Epithelial cell of esophagus (primary cell): ENCODE data around the gene FKRP.

ENCODE experiments used
- DNase-seq: peaks from one replicate; pipeline ENCODE4 v3.0.0; 2010; ENCODE audit warnings: low read depth
- H3K4me3 ChIP-seq: 2 replicates; pipeline ENCODE4 v1.5.1; 2011; ENCODE audit warnings: mild to moderate bottlenecking, low read length, control low read depth
- TF ChIP-seq, protein P1 (sequence below): IDR thresholded peaks from 2 replicates; pipeline ENCODE4 v1.5.1; 2011; ENCODE audit warnings: low read depth, mild to moderate bottlenecking, low read length, control low read depth, inconsistent platforms; ENCODE audit not compliant: insufficient read depth; ENCODE audit errors: missing control alignments

Gene FKRP

DNA sequence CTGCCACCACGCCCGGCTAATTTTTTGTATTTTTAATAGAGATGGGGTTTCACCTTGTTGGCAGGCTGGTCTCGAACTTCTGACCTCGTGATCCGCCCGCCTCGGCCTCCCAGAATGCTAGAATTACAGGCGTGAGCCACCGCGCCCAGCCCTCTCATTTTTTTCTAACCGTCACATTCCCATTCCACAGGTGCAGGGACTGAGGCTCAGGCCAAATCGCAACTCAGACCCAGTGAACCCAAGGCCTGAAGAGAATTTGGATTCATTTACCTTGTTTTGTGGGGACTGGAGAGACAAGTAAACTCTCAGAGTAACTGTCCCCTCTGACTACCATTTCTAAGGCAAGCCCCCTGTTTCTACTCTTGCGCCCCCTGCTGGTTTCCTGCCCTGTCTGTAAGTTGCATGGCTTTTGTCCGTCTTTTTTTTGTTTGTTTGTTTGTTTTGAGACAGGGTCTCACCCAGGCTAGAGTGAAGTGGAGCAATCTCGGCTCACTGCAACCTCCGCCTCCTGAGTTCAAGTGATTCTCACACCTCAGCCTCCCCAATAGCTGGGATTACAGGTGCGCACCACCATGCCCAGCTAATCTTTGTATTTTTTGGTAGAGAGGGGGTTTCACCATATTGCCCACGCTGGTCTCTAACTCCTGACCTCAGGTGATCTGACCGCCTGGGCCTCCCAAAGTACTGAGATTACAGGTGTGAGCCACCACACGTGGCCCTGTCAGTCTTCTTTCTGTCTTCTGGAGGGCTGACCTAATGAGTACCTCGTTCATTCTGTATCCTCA lies 2.7 kb downstream of the FKRP start:
- H3K4me3 ChIP-seq, result no peak overlapping the region
- peak; percentile 72 for DNase-seq
- TF ChIP-seq, protein P1, sequence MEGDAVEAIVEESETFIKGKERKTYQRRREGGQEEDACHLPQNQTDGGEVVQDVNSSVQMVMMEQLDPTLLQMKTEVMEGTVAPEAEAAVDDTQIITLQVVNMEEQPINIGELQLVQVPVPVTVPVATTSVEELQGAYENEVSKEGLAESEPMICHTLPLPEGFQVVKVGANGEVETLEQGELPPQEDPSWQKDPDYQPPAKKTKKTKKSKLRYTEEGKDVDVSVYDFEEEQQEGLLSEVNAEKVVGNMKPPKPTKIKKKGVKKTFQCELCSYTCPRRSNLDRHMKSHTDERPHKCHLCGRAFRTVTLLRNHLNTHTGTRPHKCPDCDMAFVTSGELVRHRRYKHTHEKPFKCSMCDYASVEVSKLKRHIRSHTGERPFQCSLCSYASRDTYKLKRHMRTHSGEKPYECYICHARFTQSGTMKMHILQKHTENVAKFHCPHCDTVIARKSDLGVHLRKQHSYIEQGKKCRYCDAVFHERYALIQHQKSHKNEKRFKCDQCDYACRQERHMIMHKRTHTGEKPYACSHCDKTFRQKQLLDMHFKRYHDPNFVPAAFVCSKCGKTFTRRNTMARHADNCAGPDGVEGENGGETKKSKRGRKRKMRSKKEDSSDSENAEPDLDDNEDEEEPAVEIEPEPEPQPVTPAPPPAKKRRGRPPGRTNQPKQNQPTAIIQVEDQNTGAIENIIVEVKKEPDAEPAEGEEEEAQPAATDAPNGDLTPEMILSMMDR, result peak; percentile 76

DNA sequence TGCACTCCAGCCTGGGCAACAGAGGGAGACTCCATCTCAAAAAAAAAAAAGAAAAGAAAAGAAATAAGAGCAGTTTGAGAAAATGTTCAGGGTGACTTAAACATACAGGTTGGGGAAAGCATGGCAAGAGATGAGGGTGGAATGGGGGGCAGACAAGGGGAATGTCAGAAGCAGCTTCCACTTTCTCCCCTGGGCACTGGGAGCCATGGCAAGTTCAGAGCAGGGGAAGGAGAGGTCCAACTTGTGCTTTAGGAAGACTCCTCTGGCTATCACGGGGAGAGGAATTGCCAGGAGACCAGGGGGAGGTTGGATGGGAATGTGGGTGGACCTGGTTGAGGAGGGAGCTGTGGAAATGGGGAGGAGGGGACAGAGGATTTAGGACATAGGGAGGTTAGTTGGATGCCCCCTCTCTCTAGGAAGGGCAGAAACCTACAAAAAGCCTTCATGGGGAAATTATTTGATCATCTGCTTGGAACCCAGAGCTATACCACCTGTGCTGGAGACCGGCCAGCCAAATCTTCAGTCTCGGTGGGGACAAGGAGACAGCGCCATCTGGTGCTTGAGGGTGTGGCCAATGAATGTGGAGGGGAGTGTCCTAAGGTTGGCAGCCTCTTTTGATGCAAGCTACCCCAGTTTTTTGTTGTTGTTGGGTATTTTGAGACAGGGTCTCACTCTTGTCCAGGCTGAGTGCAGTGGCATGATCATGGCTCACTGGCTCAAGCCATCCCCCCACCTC lies 7.7 kb downstream of the FKRP start:
- DNase-seq, result peak; percentile 59
- TF ChIP-seq, protein P1, result peak; percentile 56
- H3K4me3 ChIP-seq, result no peak overlapping the region

DNA sequence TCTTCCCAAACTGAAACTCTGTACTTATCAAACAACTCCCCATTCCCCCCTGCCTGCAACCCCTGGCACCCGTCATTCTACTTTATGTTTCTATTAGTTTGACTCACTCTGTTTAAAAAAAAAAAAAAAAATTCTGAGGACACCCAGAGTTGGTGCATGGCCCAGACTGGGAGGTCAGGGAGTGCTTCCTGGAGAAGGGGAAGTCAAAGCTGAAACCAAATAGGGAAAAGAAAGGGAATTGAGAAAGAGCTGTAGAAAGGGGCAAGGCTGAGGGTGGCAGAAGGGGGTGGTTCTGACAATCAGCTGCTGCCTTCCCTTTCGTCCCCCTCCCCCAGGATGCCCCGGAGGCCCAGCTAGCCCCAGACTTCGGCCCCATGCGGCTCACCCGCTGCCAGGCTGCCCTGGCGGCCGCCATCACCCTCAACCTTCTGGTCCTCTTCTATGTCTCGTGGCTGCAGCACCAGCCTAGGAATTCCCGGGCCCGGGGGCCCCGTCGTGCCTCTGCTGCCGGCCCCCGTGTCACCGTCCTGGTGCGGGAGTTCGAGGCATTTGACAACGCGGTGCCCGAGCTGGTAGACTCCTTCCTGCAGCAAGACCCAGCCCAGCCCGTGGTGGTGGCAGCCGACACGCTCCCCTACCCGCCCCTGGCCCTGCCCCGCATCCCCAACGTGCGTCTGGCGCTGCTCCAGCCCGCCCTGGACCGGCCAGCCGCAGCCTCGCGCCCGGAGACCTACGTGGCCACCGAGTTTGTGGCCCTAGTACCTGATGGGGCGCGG lies 9.4 kb downstream of the FKRP start:
- no peak overlapping the region for H3K4me3 ChIP-seq
- DNase-seq, result no peak
- TF ChIP-seq, protein P1, result no peak

DNA sequence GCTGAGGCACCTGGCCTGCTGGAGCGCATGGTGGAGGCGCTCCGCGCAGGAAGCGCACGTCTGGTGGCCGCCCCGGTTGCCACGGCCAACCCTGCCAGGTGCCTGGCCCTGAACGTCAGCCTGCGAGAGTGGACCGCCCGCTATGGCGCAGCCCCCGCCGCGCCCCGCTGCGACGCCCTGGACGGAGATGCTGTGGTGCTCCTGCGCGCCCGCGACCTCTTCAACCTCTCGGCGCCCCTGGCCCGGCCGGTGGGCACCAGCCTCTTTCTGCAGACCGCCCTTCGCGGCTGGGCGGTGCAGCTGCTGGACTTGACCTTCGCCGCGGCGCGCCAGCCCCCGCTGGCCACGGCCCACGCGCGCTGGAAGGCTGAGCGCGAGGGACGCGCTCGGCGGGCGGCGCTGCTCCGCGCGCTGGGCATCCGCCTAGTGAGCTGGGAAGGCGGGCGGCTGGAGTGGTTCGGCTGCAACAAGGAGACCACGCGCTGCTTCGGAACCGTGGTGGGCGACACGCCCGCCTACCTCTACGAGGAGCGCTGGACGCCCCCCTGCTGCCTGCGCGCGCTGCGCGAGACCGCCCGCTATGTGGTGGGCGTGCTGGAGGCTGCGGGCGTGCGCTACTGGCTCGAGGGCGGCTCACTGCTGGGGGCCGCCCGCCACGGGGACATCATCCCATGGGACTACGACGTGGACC lies 10.1 kb downstream of the FKRP start:
- TF ChIP-seq, protein P1, result no peak

DNA sequence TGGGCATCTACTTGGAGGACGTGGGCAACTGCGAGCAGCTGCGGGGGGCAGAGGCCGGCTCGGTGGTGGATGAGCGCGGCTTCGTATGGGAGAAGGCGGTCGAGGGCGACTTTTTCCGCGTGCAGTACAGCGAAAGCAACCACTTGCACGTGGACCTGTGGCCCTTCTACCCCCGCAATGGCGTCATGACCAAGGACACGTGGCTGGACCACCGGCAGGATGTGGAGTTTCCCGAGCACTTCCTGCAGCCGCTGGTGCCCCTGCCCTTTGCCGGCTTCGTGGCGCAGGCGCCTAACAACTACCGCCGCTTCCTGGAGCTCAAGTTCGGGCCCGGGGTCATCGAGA lies 10.7 kb downstream of the FKRP start:
- TF ChIP-seq, protein P1, result no peak

More for the DNA sequence above, 10.1 kb downstream of the FKRP start:
- DNase-seq, result no peak
- H3K4me3 ChIP-seq, result no peak overlapping the region

DNA sequence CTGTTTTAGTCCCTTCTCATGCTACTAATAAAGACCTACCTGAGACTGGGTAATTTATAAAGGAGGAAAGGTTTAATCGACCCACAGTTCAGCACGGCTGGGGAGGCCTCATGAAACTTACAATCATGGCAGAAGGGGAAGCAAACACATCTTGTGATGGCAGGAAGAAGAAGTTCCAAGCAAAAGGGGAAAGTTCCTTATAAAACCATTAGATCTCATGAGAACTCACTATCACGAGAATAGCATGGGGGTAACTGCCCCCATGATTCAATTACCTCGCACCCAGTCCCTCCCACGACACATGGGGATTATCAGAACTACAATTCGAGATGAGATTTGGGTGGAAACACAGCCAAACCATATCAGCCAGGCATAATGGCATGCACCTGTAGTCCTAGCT lies 13.3 kb downstream of the FKRP start:
- no peak for DNase-seq
- TF ChIP-seq, protein P1, result no peak
- H3K4me3 ChIP-seq, result no peak overlapping the region

More for the DNA sequence above, 10.7 kb downstream of the FKRP start:
- DNase-seq, result no peak
- no peak overlapping the region for H3K4me3 ChIP-seq
